ENCODE measurements around the gene MACO1. TPM values are rescaled to one million over a fixed set of nuclear protein-coding genes. Genes with fewer than 3 reads are reported as not detected.
A peak's percentile ranks its signal among the peaks of the same experiment; 100 is the strongest.
"Not testable (repeated sequence)": the region's sequence is repeated elsewhere in the genome, so short reads cannot be mapped to it uniquely, and the experiment has no call there.

Gene MACO1
- total RNA-seq, 6 experiments from 2014 or later: 13.7 to 15.1 (median 14.4) TPM

DNA sequence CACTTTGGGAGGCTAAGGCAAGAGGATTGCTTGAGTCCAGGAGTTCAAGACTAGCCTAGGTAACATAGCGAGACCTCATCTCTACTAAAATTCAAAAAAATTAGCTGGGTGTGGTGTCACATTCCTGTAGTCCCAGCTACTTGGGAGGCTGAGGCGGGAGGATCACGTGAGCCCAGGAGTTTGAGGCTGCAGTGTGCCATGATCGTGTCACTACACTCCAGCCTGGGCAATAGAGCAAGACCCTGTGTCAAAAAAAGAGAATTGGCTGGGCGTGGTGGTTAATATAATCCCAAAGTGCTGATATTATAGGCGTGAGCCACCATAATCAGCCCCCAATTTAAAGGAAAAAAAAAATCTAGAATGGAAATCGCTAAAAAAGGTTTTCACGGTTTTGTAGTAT lies 7.0 kb downstream of the MACO1 start:
- TF ChIP-seq, protein P1, sequence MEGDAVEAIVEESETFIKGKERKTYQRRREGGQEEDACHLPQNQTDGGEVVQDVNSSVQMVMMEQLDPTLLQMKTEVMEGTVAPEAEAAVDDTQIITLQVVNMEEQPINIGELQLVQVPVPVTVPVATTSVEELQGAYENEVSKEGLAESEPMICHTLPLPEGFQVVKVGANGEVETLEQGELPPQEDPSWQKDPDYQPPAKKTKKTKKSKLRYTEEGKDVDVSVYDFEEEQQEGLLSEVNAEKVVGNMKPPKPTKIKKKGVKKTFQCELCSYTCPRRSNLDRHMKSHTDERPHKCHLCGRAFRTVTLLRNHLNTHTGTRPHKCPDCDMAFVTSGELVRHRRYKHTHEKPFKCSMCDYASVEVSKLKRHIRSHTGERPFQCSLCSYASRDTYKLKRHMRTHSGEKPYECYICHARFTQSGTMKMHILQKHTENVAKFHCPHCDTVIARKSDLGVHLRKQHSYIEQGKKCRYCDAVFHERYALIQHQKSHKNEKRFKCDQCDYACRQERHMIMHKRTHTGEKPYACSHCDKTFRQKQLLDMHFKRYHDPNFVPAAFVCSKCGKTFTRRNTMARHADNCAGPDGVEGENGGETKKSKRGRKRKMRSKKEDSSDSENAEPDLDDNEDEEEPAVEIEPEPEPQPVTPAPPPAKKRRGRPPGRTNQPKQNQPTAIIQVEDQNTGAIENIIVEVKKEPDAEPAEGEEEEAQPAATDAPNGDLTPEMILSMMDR (IDR thresholded peaks at IDR 0.05): no peak
- Mint-ChIP-seq H3K27ac (no peak overlapping the region), H3K36me3 (ENCODE audit: low read depth) (no peaks in the 10 kb centered on the region; the same call in 1 of the 2 replicates), H3K27me3 (ENCODE audit: insufficient read depth) (no peaks in the 10 kb centered on the region), H3K4me1 (ENCODE audit: low read depth) (peaks cover 62% of the 10 kb centered on the region), H3K9me3 (no peaks in the 10 kb centered on the region), H3K4me3 (no peak overlapping the region)
- DNase-seq: no peak

GRCh38 chr1:25439287-25439686 lies 8.6 kb downstream of the MACO1 start:
- no peak overlapping the region for H3K27ac Mint-ChIP-seq
- H3K36me3 Mint-ChIP-seq (ENCODE audit: low read depth): no peaks in the 10 kb centered on the region; the same call in 1 of the 2 replicates
- H3K27me3 Mint-ChIP-seq (ENCODE audit: insufficient read depth): no peaks in the 10 kb centered on the region; the same call in 1 of the 2 replicates
- no peak for DNase-seq
- no peak overlapping the region for H3K4me3 Mint-ChIP-seq
- no peaks in the 10 kb centered on the region for H3K9me3 Mint-ChIP-seq
- peaks cover 53% of the 10 kb centered on the region for H3K4me1 Mint-ChIP-seq (ENCODE audit: low read depth)
- TF ChIP-seq, protein P1 (IDR thresholded peaks at IDR 0.05): no peak

GRCh38 chr1:25442178-25442577 lies 11.5 kb downstream of the MACO1 start:
- TF ChIP-seq, protein P1 (IDR thresholded peaks at IDR 0.05): peak; percentile 17; the same call in 1 of the 2 replicates
- Mint-ChIP-seq H3K4me1 (ENCODE audit: low read depth) (peaks cover 32% of the 10 kb centered on the region), H3K36me3 (ENCODE audit: low read depth) (no peaks in the 10 kb centered on the region; the same call in 1 of the 2 replicates), H3K4me3 (no peak overlapping the region), H3K27ac (peak overlapping the region; percentile 0; the same call in 1 of the 2 replicates), H3K27me3 (ENCODE audit: insufficient read depth) (no peaks in the 10 kb centered on the region; the same call in 1 of the 2 replicates), H3K9me3 (no peaks in the 10 kb centered on the region)
- peak; percentile 38 for DNase-seq

- TF ChIP-seq, protein P1 (IDR thresholded peaks at IDR 0.05): no peak
- Mint-ChIP-seq H3K27ac (no peak overlapping the region), H3K9me3 (no peaks in the 10 kb centered on the region), H3K36me3 (ENCODE audit: low read depth) (peaks cover 5% of the 10 kb centered on the region), H3K4me1 (ENCODE audit: low read depth) (peaks cover 32% of the 10 kb centered on the region), H3K27me3 (ENCODE audit: insufficient read depth) (no peaks in the 10 kb centered on the region; the same call in 1 of the 2 replicates), H3K4me3 (no peak overlapping the region)
- no peak for DNase-seq
Observed at GRCh38 chr1:25443030-25443699, 12.5 kb downstream of the MACO1 start.

GRCh38 chr1:25444604-25445003 lies 13.9 kb downstream of the MACO1 start:
- H3K27me3 Mint-ChIP-seq (ENCODE audit: insufficient read depth); DNase-seq; H3K9me3 Mint-ChIP-seq; H3K36me3 Mint-ChIP-seq (ENCODE audit: low read depth); H3K4me3 Mint-ChIP-seq; H3K27ac Mint-ChIP-seq: not testable (repeated sequence)
- peaks cover 32% of the 10 kb centered on the region for H3K4me1 Mint-ChIP-seq (ENCODE audit: low read depth)

GRCh38 chr1:25445993-25446538 lies 15.4 kb downstream of the MACO1 start:
- peaks cover 35% of the 10 kb centered on the region for H3K4me1 Mint-ChIP-seq (ENCODE audit: low read depth)
- no peak overlapping the region for H3K4me3 Mint-ChIP-seq
- TF ChIP-seq, protein P1 (IDR thresholded peaks at IDR 0.05): no peak
- DNase-seq: no peak
- H3K36me3 Mint-ChIP-seq (ENCODE audit: low read depth): peaks cover 5% of the 10 kb centered on the region; the same call in 1 of the 2 replicates
- no peaks in the 10 kb centered on the region for H3K9me3 Mint-ChIP-seq
- H3K27ac Mint-ChIP-seq: no peak overlapping the region
- no peaks in the 10 kb centered on the region; the same call in 1 of the 2 replicates for H3K27me3 Mint-ChIP-seq (ENCODE audit: insufficient read depth)
